Upper lobe of right lung (tissue), 1 donor: Measurements from ENCODE around the gene PRM1. TPM values are rescaled to one million over a fixed set of nuclear protein-coding genes. Genes with fewer than 3 reads are reported as not detected.

Experiments
- ATAC-seq: fragments of 200-7000 bp; cut with Tn5 transposase; one replicate; pipeline ENCODE4 v1.9.1; 2020; ENCODE audit warnings: mild to moderate bottlenecking, moderate library complexity
- DNase-seq: peaks from one replicate; pipeline ENCODE4 v3.0.0-alpha.2; 2020
- H3K27ac ChIP-seq: fragments of 200-600 bp; one replicate; pipeline ENCODE4 v1.8.0; 2022
- H3K27me3 ChIP-seq: fragments of 200-600 bp; one replicate; pipeline ENCODE4 v1.8.0; 2022; ENCODE audit warnings: mild to moderate bottlenecking
- H3K36me3 ChIP-seq: fragments of 200-600 bp; one replicate; pipeline ENCODE4 v1.8.0; 2022
- H3K4me1 ChIP-seq: fragments of 200-600 bp; one replicate; pipeline ENCODE4 v1.8.0; 2022
- H3K4me3 ChIP-seq: fragments of 200-600 bp; one replicate; pipeline ENCODE4 v1.8.0; 2022; ENCODE audit warnings: mild to moderate bottlenecking
- H3K9me3 ChIP-seq: fragments of 200-600 bp; one replicate; pipeline ENCODE4 v1.8.0; 2022
- intact Hi-C: fragments of 100-400 bp; cut with DNase I; formaldehyde crosslinking; loops from one replicate; pipeline ENCODE4 v1.11.0; 2022
- total RNA-seq: library from RNA; stranded (reverse); fragmentation: NEBNext Ultra II Directional; extraction: Animal tissue kit (Norgen Biotek cat#: 25700); gene quantifications from one replicate; pipeline ENCODE4 v1.2.1, GENCODE V29; 2021
- TF ChIP-seq, protein P1 (sequence below): fragments of 200-600 bp; IDR thresholded peaks from one replicate; pipeline ENCODE4 v1.8.0; 2022; ENCODE audit warnings: antibody characterized with exemption
- donor health status: DM: no; HTN: yes; CAD: no; lungs with severe emphysema.

PRM1 gene
- total RNA-seq, 1 donor from 2014 or later: not detected

DNA sequence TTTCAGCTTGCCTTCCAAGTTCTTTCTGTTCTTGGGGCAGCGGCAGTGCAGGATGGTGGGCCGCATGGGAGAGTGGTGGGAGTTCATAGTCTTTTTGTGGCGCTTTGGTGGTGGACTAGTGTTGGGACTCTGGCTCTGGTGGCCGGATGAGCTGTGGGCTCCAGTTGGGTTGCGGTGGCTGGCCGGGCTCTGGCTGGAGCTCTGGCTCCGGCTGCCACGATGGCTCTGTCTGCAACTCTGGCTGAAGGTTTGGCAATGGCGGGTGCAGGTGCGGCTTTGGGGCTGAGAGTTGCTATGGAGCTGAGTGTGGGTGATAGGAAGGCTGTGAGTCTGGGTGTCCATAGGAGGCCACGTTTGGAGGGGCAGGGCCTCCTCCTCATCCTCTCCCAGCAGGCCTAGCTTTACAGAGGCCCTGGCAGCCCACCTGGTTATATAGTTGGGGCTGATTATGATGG, 12.2 kb downstream of the PRM1 start, which contains the start of gene TNP2:
TSS of gene TNP2 (minus strand) at position 405 of the 455 bp plus-strand sequence. CDS start at position 342, 63 bp downstream.
- ATAC-seq: no peak
- TF ChIP-seq, protein P1, sequence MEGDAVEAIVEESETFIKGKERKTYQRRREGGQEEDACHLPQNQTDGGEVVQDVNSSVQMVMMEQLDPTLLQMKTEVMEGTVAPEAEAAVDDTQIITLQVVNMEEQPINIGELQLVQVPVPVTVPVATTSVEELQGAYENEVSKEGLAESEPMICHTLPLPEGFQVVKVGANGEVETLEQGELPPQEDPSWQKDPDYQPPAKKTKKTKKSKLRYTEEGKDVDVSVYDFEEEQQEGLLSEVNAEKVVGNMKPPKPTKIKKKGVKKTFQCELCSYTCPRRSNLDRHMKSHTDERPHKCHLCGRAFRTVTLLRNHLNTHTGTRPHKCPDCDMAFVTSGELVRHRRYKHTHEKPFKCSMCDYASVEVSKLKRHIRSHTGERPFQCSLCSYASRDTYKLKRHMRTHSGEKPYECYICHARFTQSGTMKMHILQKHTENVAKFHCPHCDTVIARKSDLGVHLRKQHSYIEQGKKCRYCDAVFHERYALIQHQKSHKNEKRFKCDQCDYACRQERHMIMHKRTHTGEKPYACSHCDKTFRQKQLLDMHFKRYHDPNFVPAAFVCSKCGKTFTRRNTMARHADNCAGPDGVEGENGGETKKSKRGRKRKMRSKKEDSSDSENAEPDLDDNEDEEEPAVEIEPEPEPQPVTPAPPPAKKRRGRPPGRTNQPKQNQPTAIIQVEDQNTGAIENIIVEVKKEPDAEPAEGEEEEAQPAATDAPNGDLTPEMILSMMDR: no peak
- intact Hi-C loops: no loop called here
- Histone ChIP-seq H3K4me1 (no peaks in the 10 kb centered on the region), H3K4me3 (no peak within 1 kb of the TSS), H3K27ac (no peak within 1 kb of the TSS), H3K36me3 (no peaks in the 10 kb centered on the region), H3K27me3 (no peaks in the 10 kb centered on the region), H3K9me3 (no peaks in the 10 kb centered on the region)
- no peak for DNase-seq

DNA sequence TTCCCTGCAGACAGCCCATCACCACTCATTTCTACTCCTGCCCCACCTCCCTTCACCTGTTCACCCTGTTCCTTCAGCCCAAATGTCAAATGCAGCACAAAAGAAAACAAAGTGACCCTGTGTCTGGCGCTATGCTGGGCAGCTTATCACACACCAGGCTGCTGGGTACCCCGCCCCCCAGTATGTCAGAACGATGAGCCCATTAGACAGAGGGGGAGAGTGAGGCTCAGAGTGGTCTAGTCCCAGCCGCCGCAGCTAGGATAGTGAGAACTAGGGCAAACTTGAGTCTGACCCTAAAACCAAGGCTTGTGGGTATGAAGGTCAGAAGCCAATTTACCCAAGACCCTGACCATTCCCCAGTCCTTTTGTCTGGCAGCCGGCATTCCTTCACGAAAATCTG, 16.0 kb downstream of the PRM1 start:
- DNase-seq (no peak), ATAC-seq (no peak)
- Histone ChIP-seq H3K9me3 (no peaks in the 10 kb centered on the region), H3K4me3 (no peak overlapping the region), H3K27ac (no peak overlapping the region), H3K27me3 (no peaks in the 10 kb centered on the region), H3K4me1 (no peaks in the 10 kb centered on the region), H3K36me3 (no peaks in the 10 kb centered on the region)
- TF ChIP-seq, protein P1: no peak
- intact Hi-C loops: no loop called here

DNA sequence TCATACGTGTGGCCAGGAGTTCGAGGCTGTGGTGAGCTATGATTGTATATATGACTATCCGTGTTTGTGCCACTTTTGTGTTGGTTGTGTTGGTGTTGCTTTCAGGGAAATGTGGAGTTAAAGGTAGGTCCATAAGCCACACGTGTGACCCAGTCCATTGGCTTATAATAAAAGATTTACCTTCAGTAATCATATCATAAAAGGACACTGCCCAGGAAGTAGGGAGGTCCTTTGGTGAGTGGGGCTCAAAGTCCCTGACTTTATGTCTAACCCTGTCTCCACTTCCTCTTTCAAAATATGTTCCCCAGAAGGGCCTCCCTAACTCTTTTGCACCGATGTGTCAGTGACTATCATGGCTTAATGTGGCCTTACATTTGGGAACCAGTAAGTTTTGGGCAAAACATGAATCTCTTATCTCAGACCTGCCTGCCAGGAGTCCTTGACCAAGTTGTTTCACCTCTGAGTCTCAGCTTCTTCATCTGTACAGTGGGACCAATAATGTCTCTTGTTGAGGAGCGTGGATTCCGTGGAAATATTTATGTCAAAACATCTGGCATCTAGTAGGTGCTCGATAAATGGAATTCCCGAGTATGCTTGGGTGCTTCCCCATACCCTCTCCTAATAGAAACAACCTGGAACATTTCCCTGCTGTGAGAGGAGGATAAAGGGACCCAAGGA, 16.8 kb downstream of the PRM1 start:
- Histone ChIP-seq H3K27me3 (no peaks in the 10 kb centered on the region), H3K4me3 (no peak overlapping the region), H3K36me3 (no peaks in the 10 kb centered on the region), H3K4me1 (peaks cover 3% of the 10 kb centered on the region), H3K9me3 (no peaks in the 10 kb centered on the region), H3K27ac (no peak overlapping the region)
- intact Hi-C loops: no loop called here
- ATAC-seq (no peak), DNase-seq (no peak)
- TF ChIP-seq, protein P1: no peak

DNA sequence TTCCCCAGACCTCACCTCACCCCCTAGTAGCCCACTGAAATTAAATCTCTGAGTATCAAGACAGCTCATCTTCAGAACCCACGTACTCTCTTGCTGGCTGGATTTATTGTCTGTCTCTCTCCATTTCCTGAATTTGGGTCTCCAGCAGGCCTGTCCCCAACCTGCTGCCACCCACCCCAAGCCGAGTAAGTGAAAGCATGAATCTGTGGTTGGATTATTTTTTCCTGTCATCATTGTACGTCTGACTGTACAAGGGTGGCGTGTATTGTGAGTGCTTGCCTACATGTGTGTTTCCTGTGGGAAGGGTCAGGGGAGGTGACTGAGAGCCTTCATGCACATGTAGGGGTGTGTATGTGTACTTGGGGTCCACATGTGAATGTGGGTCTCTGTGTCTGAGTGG, 17.4 kb downstream of the PRM1 start:
- peaks cover 9% of the 10 kb centered on the region for H3K4me1 ChIP-seq
- intact Hi-C loops: no loop called here
- ATAC-seq (no peak), DNase-seq (no peak)
- H3K9me3 ChIP-seq: no peaks in the 10 kb centered on the region
- TF ChIP-seq, protein P1: no peak
- H3K27me3 ChIP-seq: no peaks in the 10 kb centered on the region
- H3K27ac ChIP-seq: no peak overlapping the region
- H3K36me3 ChIP-seq: no peaks in the 10 kb centered on the region
- no peak overlapping the region for H3K4me3 ChIP-seq

DNA sequence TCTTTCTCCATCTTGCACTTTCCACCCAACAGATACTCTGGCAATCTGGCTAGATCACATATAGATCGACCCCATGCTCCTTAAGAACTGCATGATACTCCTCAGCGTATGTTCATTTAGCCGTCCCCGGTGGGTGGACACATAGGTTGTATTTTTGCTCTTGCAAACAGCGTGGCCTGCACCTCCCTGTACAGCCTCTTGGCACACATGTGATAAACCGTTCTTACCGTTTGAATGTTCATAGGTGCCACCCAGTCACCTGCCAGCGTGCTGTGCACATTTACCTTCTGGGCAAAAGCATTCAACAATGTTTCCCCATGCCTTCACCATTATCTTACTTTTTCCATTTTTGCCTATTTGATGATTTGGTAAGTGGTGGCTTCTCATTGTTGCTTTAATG, 18.2 kb downstream of the PRM1 start:
- no peaks in the 10 kb centered on the region for H3K9me3 ChIP-seq
- intact Hi-C loops: no loop called here
- no peak overlapping the region for H3K27ac ChIP-seq
- ATAC-seq: no peak
- DNase-seq: no peak
- peaks cover 13% of the 10 kb centered on the region for H3K4me1 ChIP-seq
- no peaks in the 10 kb centered on the region for H3K36me3 ChIP-seq
- TF ChIP-seq, protein P1: no peak
- H3K27me3 ChIP-seq: no peaks in the 10 kb centered on the region
- H3K4me3 ChIP-seq: no peak overlapping the region
